GM19463 (cell line): ENCODE data around the gene UNC119B.

Experiments
- ATAC-seq: cut with Tn5 transposase; IDR thresholded peaks from one replicate; pipeline ENCODE4 v1.9.1; 2021; ENCODE audit warnings: mild to moderate bottlenecking, moderate library complexity; ENCODE audit not compliant: unreplicated experiment

The UNC119B gene

GRCh38 chr12:120738252-120739030, 28.2 kb downstream of the UNC119B start:
- ATAC-seq, result no peak

GRCh38 chr12:120739031-120739762, 28.9 kb downstream of the UNC119B start:
- no peak for ATAC-seq

GRCh38 chr12:120739821-120740613, 29.8 kb downstream of the UNC119B start:
- ATAC-seq, result no peak

GRCh38 chr12:120740871-120741270, 30.6 kb downstream of the UNC119B start:
- ATAC-seq, result no peak

- no peak for ATAC-seq
Measured at GRCh38 chr12:120741476-120742421, 31.5 kb downstream of the UNC119B start.

GRCh38 chr12:120744922-120745493, 34.8 kb downstream of the UNC119B start:
- no peak for ATAC-seq

- ATAC-seq, result no peak
Measured at GRCh38 chr12:120748242-120748641, 38.0 kb downstream of the UNC119B start.

GRCh38 chr12:120749256-120749655, 39.0 kb downstream of the UNC119B start:
- ATAC-seq, result no peak

GRCh38 chr12:120750806-120751205, 40.5 kb downstream of the UNC119B start:
- no peak for ATAC-seq

GRCh38 chr12:120751389-120751788, 41.1 kb downstream of the UNC119B start:
- no peak for ATAC-seq

GRCh38 chr12:120754792-120755191, 44.5 kb downstream of the UNC119B start:
- ATAC-seq, result no peak

- ATAC-seq, result no peak
Measured at GRCh38 chr12:120755269-120755668, 45.0 kb downstream of the UNC119B start.

GRCh38 chr12:120757226-120757742, 47.0 kb downstream of the UNC119B start:
- ATAC-seq, result no peak

GRCh38 chr12:120757949-120758348, 47.7 kb downstream of the UNC119B start:
- no peak for ATAC-seq

- no peak for ATAC-seq
Measured at GRCh38 chr12:120758798-120759590, 48.7 kb downstream of the UNC119B start.

GRCh38 chr12:120759591-120760348, 49.5 kb downstream of the UNC119B start:
- ATAC-seq, result no peak

- ATAC-seq, result no peak
Measured at GRCh38 chr12:120760349-120761254, 50.3 kb downstream of the UNC119B start.
